SU-DHL-6 (cell line): ENCODE results near the gene KCNH8.

Experiments
- H2AFZ ChIP-seq: fragments of 200-600 bp; sonication (generic); 2 replicates; pipeline ENCODE4 v1.6.1; 2014; ENCODE audit warnings: low read depth, mild to moderate bottlenecking, moderate library complexity, mixed read lengths, antibody characterized with exemption, low read length; ENCODE audit not compliant: severe bottlenecking
- H3F3A ChIP-seq: fragments of 200-600 bp; shearing (Covaris generic); 2 replicates; pipeline ENCODE4 v1.6.0; 2016; ENCODE audit warnings: antibody characterized with exemption, mild to moderate bottlenecking; ENCODE audit not compliant: insufficient read depth
- H3K27ac ChIP-seq: fragments of 200-600 bp; sonication (generic); 2 replicates; pipeline ENCODE4 v1.5.1; 2016; ENCODE audit warnings: low read depth, mild to moderate bottlenecking, low read length, moderate library complexity, mixed read lengths
- H3K27me3 ChIP-seq: fragments of 200-600 bp; sonication (generic), shearing (Covaris generic); 2 replicates; pipeline ENCODE4 v1.6.0; 2014; ENCODE audit warnings: mild to moderate bottlenecking, low read length
- H3K36me3 ChIP-seq: fragments of 200-600 bp; sonication (generic); 2 replicates; pipeline ENCODE4 v1.6.1; 2014; ENCODE audit warnings: mild to moderate bottlenecking, low read length, mixed read lengths
- H3K4me2 ChIP-seq: fragments of 300-600, 200-600 bp; shearing (Covaris generic), sonication (generic); 2 replicates; pipeline ENCODE4 v1.6.0; 2014; ENCODE audit warnings: low read length, low read depth, mild to moderate bottlenecking; ENCODE audit not compliant: poor library complexity, severe bottlenecking
- H3K4me3 ChIP-seq: fragments of 200-600 bp; sonication (generic); 2 replicates; pipeline ENCODE4 v1.5.1; 2014; ENCODE audit warnings: antibody characterized with exemption, low read length, mild to moderate bottlenecking, mixed read lengths; ENCODE audit not compliant: insufficient read depth, poor library complexity, severe bottlenecking
- H3K79me2 ChIP-seq: fragments of 200-600 bp; sonication (generic); 2 replicates; pipeline ENCODE4 v1.6.1; 2014; ENCODE audit warnings: mild to moderate bottlenecking, low read length, moderate library complexity; ENCODE audit not compliant: insufficient read depth
- H3K9ac ChIP-seq: fragments of 200-600 bp; sonication (generic); 2 replicates; pipeline ENCODE4 v1.7.0; 2014; ENCODE audit warnings: mild to moderate bottlenecking, low read length
- H3K9me2 ChIP-seq: fragments of 200-600 bp; sonication (generic); replicated peaks from 2 replicates; pipeline ENCODE4 v1.6.1; 2014; ENCODE audit warnings: low read length; ENCODE audit not compliant: insufficient read depth
- H3K9me3 ChIP-seq: fragments of 200-600 bp; sonication (generic); 2 replicates; pipeline ENCODE4 v1.6.1; 2014; ENCODE audit warnings: low read length, mixed read lengths; ENCODE audit not compliant: insufficient read depth
- H4K20me1 ChIP-seq: fragments of 200-600 bp; sonication (generic); 2 replicates; pipeline ENCODE4 v1.6.1; 2014; ENCODE audit warnings: low read depth, mild to moderate bottlenecking, antibody characterized with exemption, low read length, moderate library complexity, mixed read lengths
- CTCF ChIP-seq: fragments of 200-600 bp; sonication (generic); IDR thresholded peaks from one replicate; pipeline ENCODE4 v1.5.1; 2017; ENCODE audit warnings: antibody characterized with exemption, mild to moderate bottlenecking, low read length, moderate library complexity; ENCODE audit not compliant: insufficient read depth, poor library complexity, severe bottlenecking
- EZH2phosphoT487 ChIP-seq: fragments of 200-600 bp; sonication (generic), shearing (Covaris generic); conservative IDR thresholded peaks from 2 replicates; pipeline ENCODE4 v1.6.1; 2018; ENCODE audit warnings: mild to moderate bottlenecking, antibody characterized with exemption, low read length, moderate library complexity, mixed read lengths

The KCNH8 gene

GRCh38 chr3:19263606-19264005 is 115.3 kb downstream of the KCNH8 start:
- no peaks in the 10 kb centered on the region for H3K9me3 ChIP-seq
- H4K20me1 ChIP-seq: no peaks in the 10 kb centered on the region
- H3F3A ChIP-seq: peaks cover 4% of the 10 kb centered on the region; the same call in 1 of the 2 replicates
- H3K27ac ChIP-seq: peak overlapping the region; percentile 78; the same call in 1 of the 2 replicates
- H2AFZ ChIP-seq: no peak overlapping the region
- TF ChIP-seq CTCF: no peak
- TF ChIP-seq EZH2phosphoT487: no peak
- H3K27me3 ChIP-seq: no peaks in the 10 kb centered on the region
- H3K9ac ChIP-seq: no peak overlapping the region
- H3K9me2 ChIP-seq: no peaks in the 10 kb centered on the region
- H3K4me3 ChIP-seq: no peak overlapping the region
- no peaks in the 10 kb centered on the region for H3K36me3 ChIP-seq
- no peaks in the 10 kb centered on the region for H3K79me2 ChIP-seq
- peak overlapping the region; percentile 79 for H3K4me2 ChIP-seq

- Histone ChIP-seq H3K27me3 (no peaks in the 10 kb centered on the region), H3K4me3 (peak overlapping the region; percentile 30), H2AFZ (peak overlapping the region; percentile 92), H3F3A (peaks cover 4% of the 10 kb centered on the region; the same call in 1 of the 2 replicates), H3K27ac (peak overlapping the region; percentile 78), H3K79me2 (no peaks in the 10 kb centered on the region), H4K20me1 (no peaks in the 10 kb centered on the region), H3K9me2 (no peaks in the 10 kb centered on the region), H3K4me2 (peak overlapping the region; percentile 79), H3K36me3 (no peaks in the 10 kb centered on the region), H3K9ac (peak overlapping the region; percentile 41), H3K9me3 (no peaks in the 10 kb centered on the region)
- TF ChIP-seq EZH2phosphoT487: no peak
- TF ChIP-seq CTCF: no peak
Measured at GRCh38 chr3:19264424-19264823, 116.1 kb downstream of the KCNH8 start.

- H4K20me1 ChIP-seq: no peaks in the 10 kb centered on the region
- H3F3A ChIP-seq: peaks cover 4% of the 10 kb centered on the region; the same call in 1 of the 2 replicates
- 0 out of 2 replicates have a peak overlapping the region, but pooled peaks have one; percentile 0 for H3K27ac ChIP-seq
- no peak overlapping the region for H3K9ac ChIP-seq
- H3K4me2 ChIP-seq: peak overlapping the region; percentile 34
- H3K27me3 ChIP-seq: no peaks in the 10 kb centered on the region
- no peaks in the 10 kb centered on the region for H3K9me3 ChIP-seq
- H3K79me2 ChIP-seq: no peaks in the 10 kb centered on the region
- no peaks in the 10 kb centered on the region for H3K9me2 ChIP-seq
- no peaks in the 10 kb centered on the region for H3K36me3 ChIP-seq
- peak overlapping the region; percentile 57 for H2AFZ ChIP-seq
- no peak overlapping the region for H3K4me3 ChIP-seq
- no peak for TF ChIP-seq CTCF
Measured at GRCh38 chr3:19267040-19267439, 118.7 kb downstream of the KCNH8 start.

GRCh38 chr3:19270481-19270880 is 122.2 kb downstream of the KCNH8 start:
- Histone ChIP-seq H2AFZ (no peak overlapping the region), H3K4me3 (no peak overlapping the region), H3K9ac (no peak overlapping the region), H3F3A (no peaks in the 10 kb centered on the region), H4K20me1 (no peaks in the 10 kb centered on the region), H3K9me2 (no peaks in the 10 kb centered on the region), H3K27ac (no peak overlapping the region), H3K9me3 (no peaks in the 10 kb centered on the region), H3K36me3 (no peaks in the 10 kb centered on the region), H3K4me2 (no peak overlapping the region), H3K27me3 (no peaks in the 10 kb centered on the region), H3K79me2 (no peaks in the 10 kb centered on the region)
- TF ChIP-seq EZH2phosphoT487: no peak
- no peak for TF ChIP-seq CTCF
